BLaER1 treated with 17β-estradiol and CSF1 and Interleukin-3, amounts not matched to agents 10 nM and 100 nM (cell line): ENCODE results near the gene TESMIN.
A peak's percentile ranks its signal among the peaks of the same experiment; 100 is the strongest.

Source experiments
- H3K27ac ChIP-seq, 11 experiments: shearing (Covaris generic); formaldehyde crosslinking; 2 replicates each; pipeline ENCODE4 v1.8.1; 2022
- H3K27me3 ChIP-seq, 11 experiments: shearing (Covaris generic); formaldehyde crosslinking; 2 replicates each; pipeline ENCODE4 v1.8.1; 2022
- H3K36me3 ChIP-seq, 11 experiments: shearing (Covaris generic); formaldehyde crosslinking; 2 replicates each; pipeline ENCODE4 v1.8.1; 2022
- H3K4me1 ChIP-seq, 10 experiments: shearing (Covaris generic); formaldehyde crosslinking; 2 replicates each; pipeline ENCODE4 v1.8.1; 2022
- H3K4me2 ChIP-seq, 11 experiments: shearing (Covaris generic); formaldehyde crosslinking; 2 replicates each; pipeline ENCODE4 v1.8.1; 2022
- H3K4me3 ChIP-seq, 10 experiments: shearing (Covaris generic); formaldehyde crosslinking; 2 replicates each; pipeline ENCODE4 v1.8.1; 2022
- H3K9ac ChIP-seq, 11 experiments: shearing (Covaris generic); formaldehyde crosslinking; 2 replicates each; pipeline ENCODE4 v1.8.1; 2022
- H3K9me3 ChIP-seq, 11 experiments: shearing (Covaris generic); formaldehyde crosslinking; replicated peaks in 1 of 11; 2 replicates each; pipeline ENCODE4 v1.8.1; 2022
- H4K20me1 ChIP-seq, 11 experiments: shearing (Covaris generic); formaldehyde crosslinking; 2 replicates each; pipeline ENCODE4 v1.8.1; 2022
- Cebpa-rat ChIP-seq, 11 experiments: shearing (Covaris generic); IDR thresholded peaks; 2 replicates each; pipeline ENCODE4 v1.8.1; 2022

TESMIN gene

DNA sequence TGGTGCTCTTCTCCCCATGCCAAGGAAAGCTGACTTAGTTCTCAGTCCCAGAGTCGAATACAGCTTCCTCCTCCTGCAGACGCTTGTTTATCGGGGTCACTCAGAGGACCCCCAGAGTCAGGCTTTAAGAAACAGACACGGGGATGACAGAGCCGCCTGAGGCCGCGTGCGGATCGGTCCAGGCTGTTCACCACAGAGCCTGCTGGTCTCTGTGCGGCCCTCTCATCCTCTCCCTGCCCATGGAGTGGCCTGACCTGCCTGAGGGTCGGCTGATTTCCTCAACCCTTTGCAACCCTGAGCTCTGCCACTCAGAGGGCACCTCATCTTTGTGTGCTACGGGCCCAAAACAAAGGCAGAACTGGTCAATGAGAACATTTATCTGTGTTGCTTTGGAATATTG lies 64.8 kb downstream of the TESMIN start:
- no peak overlapping the region for H3K4me2 ChIP-seq
- H3K9me3 ChIP-seq, result no peaks in the 10 kb centered on the region
- no peaks in the 10 kb centered on the region for H3K36me3 ChIP-seq
- peaks cover 59 to 92% (median 77%) of the 10 kb centered on the region in 11 experiments for H3K27me3 ChIP-seq
- H4K20me1 ChIP-seq, result peaks cover 0 to 38% (median 0%) of the 10 kb centered on the region in 11 experiments; a peak in 9 of 22 replicates
- no peak overlapping the region for H3K4me3 ChIP-seq
- no peak overlapping the region for H3K9ac ChIP-seq
- no peak for TF ChIP-seq Cebpa-rat (IDR thresholded peaks at IDR 0.05)
- peaks cover 12 to 25% (median 20%) of the 10 kb centered on the region in 10 experiments for H3K4me1 ChIP-seq
- H3K27ac ChIP-seq, result no peak overlapping the region

DNA sequence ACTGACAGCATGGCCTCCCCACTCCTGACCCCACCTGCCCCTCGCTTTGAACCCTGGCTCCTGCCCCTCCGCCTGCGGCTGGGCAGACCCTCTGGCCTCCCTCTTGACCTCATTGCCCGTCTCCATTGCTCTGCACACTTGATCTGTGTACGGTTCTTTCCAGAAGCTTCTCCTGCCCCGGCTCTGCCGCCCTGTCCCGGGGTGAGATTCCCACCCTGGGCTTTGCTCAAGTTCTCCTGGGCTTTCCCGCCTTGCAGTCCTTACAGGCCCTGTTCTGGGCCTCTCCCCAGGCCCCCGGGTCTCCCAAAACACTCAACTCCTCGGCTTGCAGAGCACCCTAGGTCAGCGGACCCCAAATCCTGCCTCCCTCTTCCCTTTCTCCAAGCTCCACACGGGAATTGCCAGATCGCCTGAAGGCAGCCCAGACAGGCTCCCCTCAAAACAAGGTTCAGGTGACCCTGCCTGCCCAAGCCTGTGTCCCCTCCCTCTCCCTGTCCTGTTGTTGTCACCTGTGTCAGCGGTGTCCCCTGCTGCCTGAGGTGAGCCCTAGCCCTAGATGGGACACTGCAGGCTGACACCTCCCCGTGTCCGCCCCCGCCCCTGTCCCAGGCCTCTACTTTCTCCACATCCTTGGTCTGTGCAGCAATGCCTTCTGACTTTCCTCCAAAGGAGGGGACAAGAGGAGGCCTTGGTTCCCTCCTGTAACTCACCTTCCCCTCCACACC lies 65.5 kb downstream of the TESMIN start:
- H3K27me3 ChIP-seq, result peaks cover 59 to 87% (median 72%) of the 10 kb centered on the region in 11 experiments
- no peaks in the 10 kb centered on the region for H3K36me3 ChIP-seq
- no peak overlapping the region for H3K27ac ChIP-seq
- H3K9me3 ChIP-seq, result no peaks in the 10 kb centered on the region
- no peak overlapping the region for H3K4me3 ChIP-seq
- peaks cover 0 to 38% (median 0%) of the 10 kb centered on the region in 11 experiments; a peak in 9 of 22 replicates for H4K20me1 ChIP-seq
- H3K4me2 ChIP-seq, result no peak overlapping the region
- TF ChIP-seq Cebpa-rat (IDR thresholded peaks at IDR 0.05), result no peak
- H3K4me1 ChIP-seq, result peaks cover 7 to 19% (median 16%) of the 10 kb centered on the region in 10 experiments
- H3K9ac ChIP-seq, result no peak overlapping the region

DNA sequence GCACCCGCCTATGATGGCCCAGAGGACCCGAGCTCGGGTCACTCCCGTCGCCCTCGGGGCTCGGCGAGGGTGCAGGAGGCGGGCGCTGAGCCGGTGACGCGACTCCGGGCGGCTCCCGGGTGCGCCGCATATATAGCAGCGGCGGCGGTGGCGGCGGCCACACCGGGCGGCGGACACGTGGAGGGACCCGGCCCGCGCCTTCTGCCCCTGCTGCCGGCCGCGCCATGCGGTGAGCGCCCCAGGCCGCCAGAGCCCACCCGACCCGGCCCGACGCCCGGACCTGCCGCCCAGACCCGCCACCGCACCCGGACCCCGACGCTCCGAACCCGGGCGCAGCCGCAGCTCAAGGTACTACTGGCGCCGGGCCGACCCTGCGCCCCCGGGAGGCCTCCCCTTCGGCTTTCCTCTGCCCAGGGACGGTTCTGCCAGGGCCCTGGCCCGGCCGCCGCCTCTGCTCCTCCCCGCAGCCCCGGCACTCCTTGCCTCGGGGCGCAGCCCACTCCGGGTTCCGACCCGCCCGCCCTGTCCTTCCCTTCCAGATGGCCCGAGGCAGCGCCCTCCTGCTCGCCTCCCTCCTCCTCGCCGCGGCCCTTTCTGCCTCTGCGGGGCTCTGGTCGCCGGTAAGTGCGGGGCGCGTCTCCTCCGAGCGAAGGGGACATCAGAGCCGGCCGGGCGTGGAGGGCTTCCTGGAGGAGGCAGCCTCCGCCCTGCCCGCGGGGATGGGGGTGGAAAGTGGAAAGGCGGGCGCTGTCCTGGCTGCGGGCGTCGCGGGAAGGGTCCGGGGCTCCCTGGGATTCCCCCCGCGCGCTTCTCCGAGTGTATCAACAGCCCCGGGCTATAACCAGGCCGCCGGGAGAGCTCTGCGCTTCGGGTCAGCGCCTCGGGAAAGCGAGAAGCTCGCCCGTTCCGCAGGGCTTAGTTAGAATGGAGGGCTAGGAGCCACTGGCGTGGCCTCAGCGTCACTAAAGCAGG lies 66.6 kb downstream of the TESMIN start, which contains the start of gene GAL:
TSS of gene GAL (plus strand) at position 160 of the 972 bp plus-strand sequence. CDS start at position 540, 380 bp downstream.
- TF ChIP-seq Cebpa-rat (IDR thresholded peaks at IDR 0.05), result no peak
- H3K36me3 ChIP-seq, result no peaks in the 10 kb centered on the region
- H3K27me3 ChIP-seq, result peaks cover 51 to 77% (median 62%) of the 10 kb centered on the region in 11 experiments
- H3K4me2 ChIP-seq, result peak within 1 kb of the TSS; percentile 11 to 70 (median 39); a peak in 16 of 22 replicates
- no peak within 1 kb of the TSS; a peak in 1 of 22 replicates for H3K9ac ChIP-seq
- peaks cover 0 to 38% (median 0%) of the 10 kb centered on the region in 11 experiments; a peak in 9 of 22 replicates for H4K20me1 ChIP-seq
- no peak within 1 kb of the TSS for H3K27ac ChIP-seq
- H3K4me3 ChIP-seq, result peak within 1 kb of the TSS in 5 of 10 experiments; percentile 14 to 55 (median 33); a peak in 6 of 20 replicates
- peaks cover 0 to 12% (median 8%) of the 10 kb centered on the region in 10 experiments; a peak in 12 of 20 replicates for H3K4me1 ChIP-seq
- H3K9me3 ChIP-seq, result peaks cover 0 to 4% (median 0%) of the 10 kb centered on the region in 11 experiments; a peak in 1 of 22 replicates

DNA sequence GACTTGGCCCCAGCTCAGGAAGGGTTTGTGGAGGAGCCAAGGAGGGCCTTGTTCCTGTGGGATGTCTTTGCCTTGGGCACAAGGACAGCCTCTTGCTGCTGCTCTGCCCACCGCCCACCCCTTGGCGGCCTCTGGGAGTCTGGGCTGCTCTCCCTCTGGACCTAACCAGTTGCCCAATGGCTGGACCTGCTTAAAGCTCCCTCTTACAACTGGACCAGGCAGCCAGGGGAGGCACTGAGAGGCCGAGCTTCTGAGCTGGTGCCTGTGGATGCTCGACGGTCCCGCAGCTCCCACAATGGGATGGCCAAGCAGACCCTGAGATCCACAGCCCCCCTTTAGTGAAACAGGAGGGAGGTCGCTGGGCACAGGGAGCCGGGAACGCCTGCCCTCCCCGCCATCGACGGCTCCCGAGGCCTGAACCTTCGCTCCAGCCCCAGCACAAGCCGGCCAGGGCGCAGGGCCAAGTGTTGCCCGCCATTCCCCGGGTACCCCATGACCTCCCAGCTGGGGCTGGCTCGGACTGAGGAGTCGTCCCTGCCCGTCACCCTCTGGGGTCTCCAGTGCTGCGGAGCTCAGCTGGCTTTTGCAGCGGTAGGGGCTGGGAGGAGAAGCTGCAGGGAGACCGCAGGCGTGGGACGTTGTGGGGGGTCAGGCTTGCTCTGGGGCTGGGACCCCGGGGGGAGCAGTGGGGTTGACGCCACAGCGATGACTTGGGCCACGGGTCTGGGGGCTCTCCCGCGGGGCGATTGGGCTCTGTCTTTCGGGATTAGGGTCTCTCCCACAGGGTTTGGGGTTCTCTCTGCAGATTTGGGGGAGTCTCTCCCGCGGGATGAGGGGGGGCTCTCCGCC lies 67.6 kb downstream of the TESMIN start:
- H3K36me3 ChIP-seq, result no peaks in the 10 kb centered on the region
- no peak for TF ChIP-seq Cebpa-rat (IDR thresholded peaks at IDR 0.05)
- peak overlapping the region in 9 of 11 experiments; percentile 11 to 70 (median 39); a peak in 13 of 22 replicates for H3K4me2 ChIP-seq
- peaks cover 0 to 38% (median 0%) of the 10 kb centered on the region in 11 experiments; a peak in 9 of 22 replicates for H4K20me1 ChIP-seq
- H3K9ac ChIP-seq, result no peak overlapping the region
- H3K27ac ChIP-seq, result no peak overlapping the region
- peak overlapping the region in 5 of 10 experiments; percentile 14 to 55 (median 33); a peak in 4 of 20 replicates for H3K4me3 ChIP-seq
- H3K4me1 ChIP-seq, result peaks cover 0 to 12% (median 8%) of the 10 kb centered on the region in 10 experiments; a peak in 13 of 20 replicates
- peaks cover 0 to 8% (median 0%) of the 10 kb centered on the region in 11 experiments; a peak in 1 of 22 replicates for H3K9me3 ChIP-seq
- H3K27me3 ChIP-seq, result peaks cover 51 to 69% (median 58%) of the 10 kb centered on the region in 11 experiments

DNA sequence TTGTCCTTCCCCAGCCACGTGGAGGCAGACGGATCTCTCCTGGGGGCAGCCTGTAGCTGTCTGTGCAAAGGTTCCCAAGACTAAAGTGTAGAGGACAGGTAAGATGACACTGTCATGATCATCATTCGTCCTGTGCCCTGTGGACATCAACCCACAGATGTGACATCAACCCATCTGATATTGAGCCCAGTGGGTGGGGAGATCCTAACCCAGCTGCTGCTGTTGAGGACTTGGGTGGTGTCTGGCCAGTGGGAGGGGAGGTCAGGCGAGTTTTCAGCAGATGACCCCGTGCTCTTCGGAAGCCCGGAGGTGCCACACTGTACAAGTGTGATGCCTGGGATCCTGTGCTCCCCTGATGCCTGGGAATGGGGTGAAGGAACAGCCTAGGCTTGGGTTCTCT lies 68.2 kb downstream of the TESMIN start:
- Histone ChIP-seq H3K27me3 (peaks cover 51 to 66% (median 56%) of the 10 kb centered on the region in 11 experiments), H3K4me2 (peak overlapping the region in 7 of 11 experiments; percentile 12 to 62 (median 39); a peak in 7 of 22 replicates), H3K4me3 (no peak overlapping the region), H3K27ac (no peak overlapping the region), H3K36me3 (no peaks in the 10 kb centered on the region), H4K20me1 (peaks cover 0 to 38% (median 0%) of the 10 kb centered on the region in 11 experiments; a peak in 9 of 22 replicates), H3K4me1 (peaks cover 5 to 17% (median 10%) of the 10 kb centered on the region in 10 experiments; a peak in 19 of 20 replicates), H3K9ac (no peak overlapping the region), H3K9me3 (peaks cover 0 to 8% (median 0%) of the 10 kb centered on the region in 11 experiments; a peak in 1 of 22 replicates)
- TF ChIP-seq Cebpa-rat (IDR thresholded peaks at IDR 0.05), result no peak

DNA sequence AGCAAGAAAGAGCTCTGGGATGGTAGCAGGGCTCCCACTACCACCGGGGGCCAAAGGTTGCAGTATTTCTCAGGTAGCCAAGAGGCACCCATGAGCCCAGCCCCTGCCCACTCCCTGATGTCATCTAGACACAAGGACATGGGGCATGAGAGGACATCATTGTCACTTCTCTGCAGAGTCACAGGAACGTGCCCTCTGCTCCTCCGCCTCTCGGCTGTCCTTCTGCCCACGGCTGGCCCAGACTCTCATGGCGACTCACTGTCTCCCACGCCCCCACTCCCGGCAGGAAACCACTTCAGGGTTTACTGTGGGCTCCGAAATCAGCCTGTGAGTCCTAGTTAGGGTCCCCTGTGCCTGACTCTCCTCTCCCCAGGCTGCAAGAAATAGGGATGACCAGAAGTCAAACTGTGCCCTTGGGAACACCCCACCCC lies 68.8 kb downstream of the TESMIN start:
- Histone ChIP-seq H3K4me3 (no peak overlapping the region), H3K4me1 (peaks cover 10 to 23% (median 14%) of the 10 kb centered on the region in 10 experiments), H3K4me2 (peak overlapping the region in 7 of 11 experiments; percentile 12 to 62 (median 39); a peak in 8 of 22 replicates), H3K9me3 (peaks cover 0 to 8% (median 0%) of the 10 kb centered on the region in 11 experiments; a peak in 1 of 22 replicates), H3K36me3 (no peaks in the 10 kb centered on the region), H4K20me1 (peaks cover 0 to 38% (median 0%) of the 10 kb centered on the region in 11 experiments; a peak in 9 of 22 replicates), H3K27me3 (peaks cover 51 to 60% (median 55%) of the 10 kb centered on the region in 11 experiments), H3K9ac (no peak overlapping the region), H3K27ac (no peak overlapping the region)
- no peak for TF ChIP-seq Cebpa-rat (IDR thresholded peaks at IDR 0.05)

DNA sequence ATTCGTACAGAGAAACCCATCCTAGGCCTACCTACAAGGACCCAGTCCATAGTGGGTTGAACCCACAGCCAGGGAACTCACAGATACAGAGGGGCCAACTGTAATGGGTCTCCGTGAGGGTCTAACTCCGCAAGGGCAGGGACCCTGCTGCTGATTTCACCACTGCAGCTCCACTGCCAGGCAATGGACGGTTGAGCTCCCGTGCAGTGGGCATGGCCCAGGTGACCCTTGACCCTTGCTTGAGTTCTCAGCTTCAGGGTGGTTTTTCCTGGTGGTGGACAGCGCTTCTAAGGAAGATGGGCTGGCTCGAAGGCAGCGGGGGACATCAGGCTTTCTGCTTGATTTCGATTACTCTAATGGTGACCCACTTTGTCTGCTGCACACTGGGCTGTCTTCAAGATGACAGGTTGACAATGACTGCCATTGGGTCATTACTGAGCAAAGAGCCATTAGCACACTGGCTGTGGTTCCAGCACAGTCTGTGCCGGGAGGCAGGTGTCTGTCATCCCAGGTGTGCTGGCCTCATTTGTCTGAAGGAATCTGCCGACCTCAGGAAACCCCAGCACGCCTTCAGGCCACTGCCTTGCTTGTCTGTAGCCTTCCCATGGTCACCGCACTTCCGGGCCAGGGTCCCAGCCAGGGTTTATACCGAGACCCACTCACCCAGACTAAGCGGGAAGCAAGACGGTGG lies 70.6 kb downstream of the TESMIN start:
- no peak for TF ChIP-seq Cebpa-rat (IDR thresholded peaks at IDR 0.05)

More for the DNA sequence above, 70.6 kb downstream of the TESMIN start:
- Histone ChIP-seq H3K4me1 (peaks cover 16 to 32% (median 22%) of the 10 kb centered on the region in 10 experiments), H3K27me3 (peaks cover 35 to 42% (median 37%) of the 10 kb centered on the region in 11 experiments), H4K20me1 (peaks cover 0 to 29% (median 0%) of the 10 kb centered on the region in 11 experiments; a peak in 9 of 22 replicates), H3K36me3 (no peaks in the 10 kb centered on the region), H3K9me3 (peaks cover 0 to 8% (median 0%) of the 10 kb centered on the region in 11 experiments; a peak in 1 of 22 replicates), H3K27ac (no peak overlapping the region), H3K4me3 (no peak overlapping the region), H3K4me2 (no peak overlapping the region), H3K9ac (no peak overlapping the region)
